ENCODE results near the gene FOXL1.

DNA sequence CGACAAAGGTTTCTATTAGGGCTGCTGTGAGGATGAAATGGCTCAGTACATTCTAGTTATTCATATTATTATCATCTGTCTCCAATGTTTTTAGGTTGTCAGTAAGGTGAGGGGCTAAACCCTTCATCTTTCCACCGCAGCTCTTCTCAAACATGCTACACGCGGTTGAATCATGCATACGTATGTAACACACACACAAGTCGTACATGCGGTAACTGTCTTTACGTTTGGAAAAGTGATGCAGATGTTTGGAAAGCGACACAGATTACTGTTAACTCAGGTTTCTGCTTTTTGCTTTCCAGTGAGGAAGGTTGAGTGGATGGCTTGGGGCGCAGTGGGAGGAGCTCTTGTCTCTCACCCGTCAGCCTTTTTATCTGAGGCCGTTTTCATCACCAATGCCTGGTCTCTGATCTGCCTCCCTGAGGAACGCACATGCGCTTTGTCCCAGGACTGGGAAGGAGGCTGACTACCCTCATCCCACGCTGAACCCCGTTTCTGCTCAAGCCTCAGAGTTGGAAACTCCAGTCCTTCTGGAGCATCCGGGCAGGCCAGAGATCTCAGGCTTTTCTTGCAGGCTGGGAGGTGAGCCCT, 3.2 kb upstream of the FOXL1 start:
- TF ChIP-seq, protein P1, sequence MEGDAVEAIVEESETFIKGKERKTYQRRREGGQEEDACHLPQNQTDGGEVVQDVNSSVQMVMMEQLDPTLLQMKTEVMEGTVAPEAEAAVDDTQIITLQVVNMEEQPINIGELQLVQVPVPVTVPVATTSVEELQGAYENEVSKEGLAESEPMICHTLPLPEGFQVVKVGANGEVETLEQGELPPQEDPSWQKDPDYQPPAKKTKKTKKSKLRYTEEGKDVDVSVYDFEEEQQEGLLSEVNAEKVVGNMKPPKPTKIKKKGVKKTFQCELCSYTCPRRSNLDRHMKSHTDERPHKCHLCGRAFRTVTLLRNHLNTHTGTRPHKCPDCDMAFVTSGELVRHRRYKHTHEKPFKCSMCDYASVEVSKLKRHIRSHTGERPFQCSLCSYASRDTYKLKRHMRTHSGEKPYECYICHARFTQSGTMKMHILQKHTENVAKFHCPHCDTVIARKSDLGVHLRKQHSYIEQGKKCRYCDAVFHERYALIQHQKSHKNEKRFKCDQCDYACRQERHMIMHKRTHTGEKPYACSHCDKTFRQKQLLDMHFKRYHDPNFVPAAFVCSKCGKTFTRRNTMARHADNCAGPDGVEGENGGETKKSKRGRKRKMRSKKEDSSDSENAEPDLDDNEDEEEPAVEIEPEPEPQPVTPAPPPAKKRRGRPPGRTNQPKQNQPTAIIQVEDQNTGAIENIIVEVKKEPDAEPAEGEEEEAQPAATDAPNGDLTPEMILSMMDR (IDR thresholded peaks at IDR 0.05 in 2 of 3, conservative IDR thresholded peaks at IDR 0.05 in 1 of 3; ENCODE audit: borderline replicate concordance in 1 of 3, insufficient read depth in 1 of 3, low read depth in 2 of 3, low read length in 2 of 3): no peak
- TF ChIP-seq YY1 (IDR thresholded peaks at IDR 0.05; ENCODE audit: extremely low read depth, insufficient replicate concordance, low read depth, low read length): no peak
- no peak for TF ChIP-seq EZH2 (IDR thresholded peaks at IDR 0.05)
- TF ChIP-seq ELF1 (IDR thresholded peaks at IDR 0.05; ENCODE audit: borderline replicate concordance, low read depth): no peak
- TF ChIP-seq POLR2A (IDR thresholded peaks at IDR 0.05; ENCODE audit: borderline replicate concordance, extremely low read depth, insufficient read depth, insufficient read length): no peak
- TF ChIP-seq, protein P2, sequence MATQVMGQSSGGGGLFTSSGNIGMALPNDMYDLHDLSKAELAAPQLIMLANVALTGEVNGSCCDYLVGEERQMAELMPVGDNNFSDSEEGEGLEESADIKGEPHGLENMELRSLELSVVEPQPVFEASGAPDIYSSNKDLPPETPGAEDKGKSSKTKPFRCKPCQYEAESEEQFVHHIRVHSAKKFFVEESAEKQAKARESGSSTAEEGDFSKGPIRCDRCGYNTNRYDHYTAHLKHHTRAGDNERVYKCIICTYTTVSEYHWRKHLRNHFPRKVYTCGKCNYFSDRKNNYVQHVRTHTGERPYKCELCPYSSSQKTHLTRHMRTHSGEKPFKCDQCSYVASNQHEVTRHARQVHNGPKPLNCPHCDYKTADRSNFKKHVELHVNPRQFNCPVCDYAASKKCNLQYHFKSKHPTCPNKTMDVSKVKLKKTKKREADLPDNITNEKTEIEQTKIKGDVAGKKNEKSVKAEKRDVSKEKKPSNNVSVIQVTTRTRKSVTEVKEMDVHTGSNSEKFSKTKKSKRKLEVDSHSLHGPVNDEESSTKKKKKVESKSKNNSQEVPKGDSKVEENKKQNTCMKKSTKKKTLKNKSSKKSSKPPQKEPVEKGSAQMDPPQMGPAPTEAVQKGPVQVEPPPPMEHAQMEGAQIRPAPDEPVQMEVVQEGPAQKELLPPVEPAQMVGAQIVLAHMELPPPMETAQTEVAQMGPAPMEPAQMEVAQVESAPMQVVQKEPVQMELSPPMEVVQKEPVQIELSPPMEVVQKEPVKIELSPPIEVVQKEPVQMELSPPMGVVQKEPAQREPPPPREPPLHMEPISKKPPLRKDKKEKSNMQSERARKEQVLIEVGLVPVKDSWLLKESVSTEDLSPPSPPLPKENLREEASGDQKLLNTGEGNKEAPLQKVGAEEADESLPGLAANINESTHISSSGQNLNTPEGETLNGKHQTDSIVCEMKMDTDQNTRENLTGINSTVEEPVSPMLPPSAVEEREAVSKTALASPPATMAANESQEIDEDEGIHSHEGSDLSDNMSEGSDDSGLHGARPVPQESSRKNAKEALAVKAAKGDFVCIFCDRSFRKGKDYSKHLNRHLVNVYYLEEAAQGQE (IDR thresholded peaks at IDR 0.05; ENCODE audit: low read depth): no peak
- TF ChIP-seq, protein P3, sequence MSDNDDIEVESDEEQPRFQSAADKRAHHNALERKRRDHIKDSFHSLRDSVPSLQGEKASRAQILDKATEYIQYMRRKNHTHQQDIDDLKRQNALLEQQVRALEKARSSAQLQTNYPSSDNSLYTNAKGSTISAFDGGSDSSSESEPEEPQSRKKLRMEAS (IDR thresholded peaks at IDR 0.05): no peak
- no peak for TF ChIP-seq POLR2AphosphoS5 (IDR thresholded peaks at IDR 0.05; ENCODE audit: low read depth, low read length)
- TF ChIP-seq FOSL1 (IDR thresholded peaks at IDR 0.05; ENCODE audit: low read depth): no peak
- TF ChIP-seq ZFX (IDR thresholded peaks at IDR 0.05): no peak
- TF ChIP-seq CEBPB (IDR thresholded peaks at IDR 0.05; ENCODE audit: low read depth): no peak
- TF ChIP-seq EZH2phosphoT487 (IDR thresholded peaks at IDR 0.05; ENCODE audit: borderline replicate concordance): no peak

Measured in HCT116 (cell line).